SHP77 treated with DMSO at 0.1 percent for 48 hours (cell line): ENCODE results near the gene FUT2.
A peak's percentile ranks its signal among the peaks of the same experiment; 100 is the strongest.
"Not testable (repeated sequence)": the region's sequence is repeated elsewhere in the genome, so short reads cannot be mapped to it uniquely, and the experiment has no call there.

Experiments
- DNase-seq: peaks from one replicate; lab custom pipeline; 2025; lab: John Stamatoyannopoulos, UW

The FUT2 gene

DNA sequence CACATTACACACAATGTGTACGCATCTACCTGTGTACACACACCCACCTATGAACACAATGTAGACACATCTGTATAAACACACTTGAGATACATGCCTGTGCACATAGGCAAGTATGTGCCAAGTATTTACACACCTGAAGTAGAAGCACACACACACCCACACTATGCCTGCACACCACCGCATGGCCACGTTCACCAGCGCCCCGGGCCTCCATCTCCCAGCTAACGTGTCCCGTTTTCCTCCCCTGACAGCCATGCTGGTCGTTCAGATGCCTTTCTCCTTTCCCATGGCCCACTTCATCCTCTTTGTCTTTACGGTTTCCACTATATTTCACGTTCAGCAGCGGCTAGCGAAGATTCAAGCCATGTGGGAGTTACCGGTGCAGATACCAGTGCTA is 6.9 kb downstream of the FUT2 start:
- no peak for DNase-seq

- no peak for DNase-seq
Measured at GRCh38 chr19:48703316-48703715, 7.5 kb downstream of the FUT2 start.

GRCh38 chr19:48705431-48705830 is 9.7 kb downstream of the FUT2 start:
- DNase-seq: no peak

- DNase-seq: no peak
Measured at GRCh38 chr19:48708471-48708870, 12.7 kb downstream of the FUT2 start.

DNA sequence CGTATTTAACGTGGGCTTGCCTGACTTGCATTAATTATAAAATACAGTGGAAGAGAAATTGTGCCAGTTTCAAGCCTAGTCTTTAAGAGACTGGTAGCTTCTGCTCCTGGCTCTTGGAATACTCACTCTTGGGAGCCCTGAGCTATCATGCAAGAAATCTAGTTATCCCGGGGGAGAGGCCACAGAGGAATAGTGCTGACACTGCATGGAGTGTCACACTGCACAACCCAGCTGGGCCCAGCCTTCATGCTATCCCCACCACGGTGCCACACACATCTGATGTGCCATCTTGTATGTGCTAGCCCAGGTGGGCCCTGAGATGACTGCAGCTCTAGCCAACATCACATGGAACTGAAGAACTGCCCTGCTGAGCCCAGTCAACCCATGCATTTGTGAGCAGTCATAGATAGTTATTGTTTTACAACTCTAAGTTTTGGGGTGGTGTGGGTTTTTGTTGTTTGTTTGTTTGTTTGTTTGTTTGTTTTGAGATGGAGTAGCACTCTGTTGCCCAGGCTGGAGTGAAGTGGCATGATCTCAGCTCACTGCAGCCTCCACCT is 15.4 kb downstream of the FUT2 start:
- DNase-seq: no peak

GRCh38 chr19:48713041-48713863 is 17.5 kb downstream of the FUT2 start:
- DNase-seq: no peak

GRCh38 chr19:48713864-48714755 is 18.3 kb downstream of the FUT2 start:
- DNase-seq: peak; percentile 99

DNA sequence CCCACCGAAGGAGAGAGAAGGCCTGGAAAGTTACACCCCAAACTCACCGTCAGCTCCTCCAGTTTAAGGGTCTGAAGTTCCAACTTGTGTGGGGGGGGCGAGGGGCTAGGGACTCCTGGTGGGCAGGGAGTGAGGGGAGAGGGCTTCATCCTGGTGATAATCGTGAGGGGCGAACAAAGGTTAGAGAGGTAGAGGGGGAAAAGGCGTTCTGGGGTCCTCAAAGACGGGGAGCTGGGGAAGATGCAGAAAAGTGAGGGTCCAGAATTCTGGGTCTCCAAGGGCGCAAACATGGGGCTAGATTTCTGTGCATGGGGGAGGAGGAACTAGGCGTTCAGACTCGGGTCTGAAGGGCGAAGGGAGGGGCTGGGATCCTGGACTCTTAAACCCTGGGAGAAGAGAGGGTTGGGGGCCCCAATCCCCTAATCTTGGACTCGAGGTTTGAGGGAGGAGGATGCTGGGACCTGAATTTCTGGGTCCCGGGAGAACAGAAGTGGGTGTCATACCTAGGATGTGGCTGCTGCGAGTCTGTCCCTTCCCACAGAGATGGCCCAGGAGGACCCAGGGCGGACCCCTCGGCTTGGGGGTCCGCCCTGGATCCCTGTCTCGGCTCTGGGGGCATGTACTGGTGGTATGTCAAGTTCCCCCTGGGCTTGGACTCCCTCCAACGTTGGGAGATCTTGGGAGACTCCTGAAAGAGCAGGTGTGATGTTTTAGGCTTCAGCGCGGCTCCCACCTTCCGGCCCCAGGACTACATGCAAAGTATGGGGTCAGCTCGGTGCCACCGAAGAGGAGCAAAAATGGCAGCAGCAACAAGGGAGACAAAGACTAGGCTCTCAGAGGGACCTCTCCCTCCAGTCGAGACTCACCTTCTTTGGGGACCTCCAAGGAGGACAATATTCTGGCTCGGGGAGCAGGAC is 19.2 kb downstream of the FUT2 start:
- no peak for DNase-seq

DNA sequence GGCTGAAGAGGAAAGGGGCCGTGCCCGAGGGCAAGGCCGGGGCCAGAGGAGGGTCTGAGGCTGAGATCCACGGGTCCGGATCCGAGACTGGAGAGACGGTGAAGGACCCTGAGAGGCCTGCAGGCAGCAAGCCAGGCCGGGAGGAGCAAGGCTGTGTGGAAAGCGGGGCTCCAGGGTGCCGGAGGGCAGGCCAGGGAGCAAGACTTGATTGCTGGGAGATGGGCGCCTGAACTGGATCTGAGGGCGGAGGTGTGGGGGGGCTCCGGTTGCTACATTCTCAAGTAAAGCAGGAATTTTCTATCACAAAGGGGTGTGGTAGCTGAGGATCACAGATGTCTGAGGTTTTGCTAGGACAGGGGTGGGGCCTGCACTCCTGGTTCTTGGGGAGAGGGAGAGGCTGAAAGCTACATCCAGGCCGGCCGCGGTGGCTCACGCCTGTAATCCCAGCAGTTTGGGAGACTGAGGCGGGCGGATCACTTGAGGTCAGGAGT is 20.0 kb downstream of the FUT2 start:
- DNase-seq: no peak

DNA sequence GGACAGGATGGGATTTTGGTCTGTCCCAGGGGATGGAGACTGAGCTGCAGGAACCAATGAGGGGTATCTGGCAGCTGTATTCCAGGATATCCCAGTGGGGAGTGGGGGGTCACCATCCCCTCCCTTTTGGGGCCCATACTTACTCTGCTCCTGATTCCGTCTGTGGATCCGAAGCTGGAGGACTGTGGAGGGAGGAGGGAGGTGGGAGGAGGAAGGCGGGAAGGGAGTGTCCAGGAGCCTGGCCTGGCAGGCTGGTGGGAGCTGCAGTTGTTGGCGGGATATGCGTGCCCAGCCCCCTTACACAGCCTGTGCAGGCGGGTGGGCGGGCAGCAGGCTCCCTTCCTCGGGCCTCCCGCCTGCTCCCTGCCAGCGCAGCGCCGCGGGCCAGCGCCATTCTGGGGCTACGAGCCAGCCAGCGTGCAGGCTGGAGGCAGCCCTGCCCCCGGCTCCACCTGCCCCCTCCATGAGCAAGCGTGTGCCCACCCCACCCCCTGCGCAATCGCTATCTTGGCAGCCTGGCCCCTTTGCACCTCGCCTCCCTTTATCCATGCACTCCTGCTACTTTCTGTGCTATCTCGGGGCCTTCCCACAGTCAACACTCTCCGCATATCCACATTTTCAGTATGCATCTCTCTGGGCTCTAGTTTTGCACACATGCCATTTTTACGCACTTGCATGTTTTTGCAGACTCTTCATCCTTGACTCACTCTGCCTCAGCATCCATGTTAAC is 21.0 kb downstream of the FUT2 start:
- no peak for DNase-seq

- DNase-seq: not testable (repeated sequence)
Measured at GRCh38 chr19:48718106-48718505, 22.3 kb downstream of the FUT2 start.

DNA sequence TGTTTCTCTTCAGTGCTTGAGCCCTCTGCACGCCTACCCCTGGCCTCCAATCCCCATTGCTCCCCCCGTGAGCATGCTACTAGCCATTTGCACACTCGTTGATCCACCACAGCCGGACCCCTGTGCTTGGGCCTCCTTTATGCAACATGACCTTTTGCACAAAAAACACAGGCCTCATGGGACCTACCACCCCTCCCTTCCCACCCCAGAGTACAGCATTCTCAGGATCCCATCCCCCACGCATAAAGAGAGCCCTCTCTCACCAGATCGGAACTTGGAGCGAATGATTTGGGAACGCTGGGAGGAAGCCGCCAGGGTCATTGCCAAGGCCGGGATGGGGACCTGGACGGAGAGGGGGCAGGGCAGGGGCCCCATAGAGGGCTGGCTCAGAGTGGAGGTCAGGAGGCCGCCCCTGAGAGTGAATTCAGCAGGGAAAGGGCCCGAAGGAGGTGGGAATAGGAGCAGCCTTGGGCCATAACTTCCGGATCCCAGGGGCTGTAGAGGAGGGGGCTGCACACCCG is 23.0 kb downstream of the FUT2 start:
- DNase-seq: no peak

GRCh38 chr19:48719263-48720171 is 23.7 kb downstream of the FUT2 start, which contains the start of gene MAMSTR:
Gene MAMSTR, minus strand, starts transcription at chr19:48719725. Its CDS starts 694 bp downstream, at chr19:48719031.
- peak; percentile 25 for DNase-seq

DNA sequence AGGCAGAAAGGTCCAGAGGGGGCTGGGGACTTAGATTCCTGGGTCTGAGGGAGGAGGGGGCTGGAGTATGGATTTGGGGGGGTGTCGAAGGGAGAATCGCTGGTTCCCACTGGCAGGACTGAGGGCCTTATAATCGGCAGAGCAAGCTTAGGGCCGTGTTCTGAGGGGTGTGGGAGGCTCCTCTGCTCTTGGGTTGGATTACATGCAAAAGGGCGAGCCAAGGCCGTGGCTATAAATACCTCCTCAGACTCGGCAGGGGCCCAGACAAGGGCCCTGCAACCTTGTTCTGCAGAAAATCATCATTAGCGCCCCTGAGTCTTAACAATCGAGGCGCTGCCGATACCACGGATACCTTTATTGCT is 24.5 kb downstream of the FUT2 start:
- DNase-seq: no peak

GRCh38 chr19:48720613-48721296 is 25.0 kb downstream of the FUT2 start:
- peak; percentile 97 for DNase-seq

DNA sequence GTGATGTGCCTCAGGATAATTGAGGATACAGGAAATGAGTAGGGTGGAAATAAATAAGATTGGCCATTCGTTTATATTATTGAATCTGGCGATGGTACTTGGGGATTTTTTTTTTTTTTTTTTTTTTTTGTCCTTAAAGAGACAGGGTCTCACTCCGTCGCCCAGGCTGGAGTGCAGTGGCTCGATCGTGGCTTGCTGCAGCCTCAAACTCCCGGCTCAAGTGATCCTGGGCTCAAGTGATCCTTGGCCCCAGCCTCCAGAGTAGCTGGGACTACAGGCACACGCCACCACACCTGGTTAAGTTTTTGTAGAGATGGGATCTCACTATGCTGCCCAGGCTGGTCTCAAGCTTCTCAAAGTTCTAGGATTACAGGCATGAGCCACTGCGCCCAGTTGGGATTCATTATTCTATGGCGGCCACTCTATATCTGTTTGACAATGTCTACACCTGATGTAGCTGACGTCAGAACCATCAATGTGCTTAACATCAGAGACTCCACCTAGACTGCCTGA is 26.5 kb downstream of the FUT2 start:
- no peak for DNase-seq

DNA sequence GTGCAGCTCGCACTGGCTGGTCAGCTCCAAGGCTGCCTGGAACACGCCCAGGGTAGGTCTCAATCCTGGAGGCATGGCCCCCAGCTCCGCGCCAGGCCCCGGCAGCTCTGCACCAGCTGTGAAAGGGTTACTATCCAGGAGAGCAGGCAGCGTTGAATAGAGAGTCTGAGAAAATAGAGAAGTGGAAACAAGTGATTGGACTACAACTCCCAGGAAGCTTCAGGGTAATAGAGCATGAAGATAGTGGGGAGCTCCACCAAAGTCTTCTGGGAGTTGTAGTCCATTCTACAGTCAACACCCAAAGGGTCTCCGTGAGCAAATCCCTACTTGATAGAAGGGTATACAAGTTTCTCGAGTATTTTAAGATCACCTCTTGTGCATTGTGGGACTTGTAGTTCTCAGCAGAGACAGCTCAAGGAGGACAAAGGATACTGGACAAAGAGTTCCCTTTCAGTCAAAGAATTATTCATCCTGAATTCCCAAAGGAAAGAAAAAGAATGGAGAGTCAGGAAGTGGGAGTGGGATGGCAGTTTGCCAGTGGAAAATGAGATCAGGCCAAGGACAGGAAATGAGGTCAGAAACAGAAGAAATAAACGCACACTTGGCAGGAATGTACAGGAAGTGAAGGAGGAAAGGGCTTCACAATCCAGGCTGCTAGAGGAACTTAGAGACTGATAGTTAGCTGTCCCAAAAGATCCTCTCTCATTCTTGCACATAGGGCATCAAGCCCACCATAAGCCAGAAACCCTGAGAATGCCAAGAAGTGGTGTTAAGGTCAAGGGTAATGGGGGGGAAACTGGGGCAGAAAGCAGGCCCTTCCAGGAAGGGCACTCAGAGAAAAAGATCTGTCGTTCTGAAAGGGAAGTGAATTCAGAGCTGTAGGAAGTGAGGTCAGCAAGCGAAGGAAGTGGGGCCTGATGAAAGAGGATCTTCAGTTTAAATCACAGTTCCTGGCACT is 29.3 kb downstream of the FUT2 start:
- peak; percentile 30 for DNase-seq
